Activated CD4-positive, alpha-beta T cell treated with anti-CD3 and anti-CD28 coated beads, Interleukin-2, amount 10 ng/mL, durations not matched to agents 24 days and 14 days (primary cell): ENCODE measurements around the gene AIF1L. TPM values are rescaled to one million over a fixed set of nuclear protein-coding genes. Genes with fewer than 3 reads are reported as not detected.
A peak's percentile ranks its signal among the peaks of the same experiment; 100 is the strongest.
"Not testable (repeated sequence)": the region's sequence is repeated elsewhere in the genome, so short reads cannot be mapped to it uniquely, and the experiment has no call there.

Experiments
- DNase-seq: peaks from one replicate; pipeline ENCODE4 v3.0.0; 2022
- H3K27ac Mint-ChIP-seq: one replicate; pipeline ENCODE4 v1.8.0; 2022; ENCODE audit warnings: mild to moderate bottlenecking, mixed read lengths
- H3K27me3 Mint-ChIP-seq: one replicate; pipeline ENCODE4 v1.8.0; 2022; ENCODE audit warnings: mixed read lengths
- H3K36me3 Mint-ChIP-seq: one replicate; pipeline ENCODE4 v1.8.0; 2022; ENCODE audit warnings: low read depth, mild to moderate bottlenecking, mixed read lengths
- H3K4me1 Mint-ChIP-seq: one replicate; pipeline ENCODE4 v1.8.0; 2021; ENCODE audit warnings: mixed read lengths
- H3K4me3 Mint-ChIP-seq: one replicate; pipeline ENCODE4 v1.8.0; 2022; ENCODE audit warnings: mild to moderate bottlenecking, moderate library complexity, mixed read lengths
- H3K9me3 Mint-ChIP-seq: one replicate; pipeline ENCODE4 v1.8.0; 2021; ENCODE audit warnings: mixed read lengths
- intact Hi-C: fragments of 100-400 bp; cut with micrococcal nuclease; formaldehyde crosslinking; loops from one replicate; pipeline ENCODE4 v1.15.1; 2023
- total RNA-seq: library from RNA; stranded (reverse); gene quantifications from 2 replicates; pipeline ENCODE4 v1.2.3, GENCODE V29; 2022

Gene AIF1L
- total RNA-seq, 1 donor from 2014 or later = 0.72 TPM

GRCh38 chr9:131115360-131115742 lies 19.0 kb downstream of the AIF1L start:
- H3K4me3 Mint-ChIP-seq, DNase-seq, H3K9me3 Mint-ChIP-seq, intact Hi-C loops, H3K4me1 Mint-ChIP-seq, H3K36me3 Mint-ChIP-seq, H3K27ac Mint-ChIP-seq, H3K27me3 Mint-ChIP-seq: not testable (repeated sequence)

- intact Hi-C loops = no loop called here
- H3K4me3 Mint-ChIP-seq = no peak overlapping the region
- H3K36me3 Mint-ChIP-seq = no peaks in the 10 kb centered on the region
Measured at GRCh38 chr9:131116281-131117120, 20.2 kb downstream of the AIF1L start.

GRCh38 chr9:131117121-131117761 lies 20.9 kb downstream of the AIF1L start:
- Mint-ChIP-seq H3K27me3 (peaks cover 8% of the 10 kb centered on the region), H3K27ac (no peak overlapping the region), H3K4me1 (no peaks in the 10 kb centered on the region), H3K36me3 (no peaks in the 10 kb centered on the region), H3K4me3 (no peak overlapping the region), H3K9me3 (no peaks in the 10 kb centered on the region)
- intact Hi-C loops = no loop called here
- no peak for DNase-seq

More at GRCh38 chr9:131116281-131117120, 20.2 kb downstream of the AIF1L start:
- H3K9me3 Mint-ChIP-seq = no peaks in the 10 kb centered on the region
- H3K27me3 Mint-ChIP-seq = peaks cover 8% of the 10 kb centered on the region
- H3K4me1 Mint-ChIP-seq = no peaks in the 10 kb centered on the region
- DNase-seq = no peak
- H3K27ac Mint-ChIP-seq = no peak overlapping the region

- Mint-ChIP-seq H3K27ac (no peak overlapping the region), H3K36me3 (no peaks in the 10 kb centered on the region), H3K4me1 (no peaks in the 10 kb centered on the region), H3K27me3 (peaks cover 8% of the 10 kb centered on the region), H3K4me3 (no peak overlapping the region), H3K9me3 (no peaks in the 10 kb centered on the region)
- intact Hi-C loops = no loop called here
- DNase-seq = no peak
Measured at GRCh38 chr9:131117762-131118145, 21.4 kb downstream of the AIF1L start.

GRCh38 chr9:131119600-131119999 lies 23.3 kb downstream of the AIF1L start:
- peaks cover 7% of the 10 kb centered on the region for H3K27me3 Mint-ChIP-seq
- H3K27ac Mint-ChIP-seq = no peak overlapping the region
- H3K36me3 Mint-ChIP-seq = no peaks in the 10 kb centered on the region
- peaks cover under 1% of the 10 kb centered on the region for H3K4me1 Mint-ChIP-seq
- DNase-seq = no peak
- intact Hi-C loops = no loop called here
- H3K4me3 Mint-ChIP-seq = no peak overlapping the region
- no peaks in the 10 kb centered on the region for H3K9me3 Mint-ChIP-seq

- Mint-ChIP-seq H3K4me1 (peaks cover 9% of the 10 kb centered on the region), H3K9me3 (no peaks in the 10 kb centered on the region), H3K36me3 (peaks cover 3% of the 10 kb centered on the region), H3K27ac (no peak overlapping the region), H3K27me3 (peaks cover 9% of the 10 kb centered on the region), H3K4me3 (no peak overlapping the region)
- DNase-seq = no peak
- intact Hi-C loops = loop anchor here (10.0 kb wide), 1 partner anchor 426 kb away; the partner anchor contains the start of gene EXOSC2
Measured at GRCh38 chr9:131120620-131121228, 24.4 kb downstream of the AIF1L start.

GRCh38 chr9:131121346-131121745 lies 25.0 kb downstream of the AIF1L start:
- Mint-ChIP-seq H3K27me3 (peaks cover 9% of the 10 kb centered on the region), H3K36me3 (peaks cover 6% of the 10 kb centered on the region), H3K4me1 (peaks cover 12% of the 10 kb centered on the region), H3K4me3 (no peak overlapping the region), H3K9me3 (no peaks in the 10 kb centered on the region), H3K27ac (no peak overlapping the region)
- intact Hi-C loops = loop anchor here (10.0 kb wide), 1 partner anchor 427 kb away; the partner anchor contains the start of gene EXOSC2
- no peak for DNase-seq

GRCh38 chr9:131122158-131122557 lies 25.8 kb downstream of the AIF1L start:
- Mint-ChIP-seq H3K36me3 (peaks cover 6% of the 10 kb centered on the region), H3K4me3 (no peak overlapping the region), H3K4me1 (peaks cover 12% of the 10 kb centered on the region), H3K9me3 (no peaks in the 10 kb centered on the region), H3K27me3 (peaks cover 9% of the 10 kb centered on the region), H3K27ac (no peak overlapping the region)
- intact Hi-C loops = loop anchor here (10.0 kb wide), 1 partner anchor 427 kb away; the partner anchor contains the start of gene EXOSC2
- DNase-seq = no peak

- Mint-ChIP-seq H3K4me3 (peak overlapping the region; percentile 99), H3K9me3 (no peaks in the 10 kb centered on the region), H3K27ac (peak overlapping the region; percentile 99), H3K27me3 (peaks cover 2% of the 10 kb centered on the region), H3K4me1 (peaks cover 26% of the 10 kb centered on the region), H3K36me3 (peaks cover 30% of the 10 kb centered on the region)
- DNase-seq = no peak
- intact Hi-C loops = loop anchor here (1.0 to 10.0 kb wide), 6 partner anchors 68 to 1907 kb away; partner anchors contain the start of genes EXOSC2, FAM78A, GTF3C5 and PRRC2B
Measured at GRCh38 chr9:131125038-131125287, 28.6 kb downstream of the AIF1L start.

GRCh38 chr9:131125288-131126058 lies 29.1 kb downstream of the AIF1L start, which contains the start of gene NUP214:
TSS of gene NUP214 (plus strand) at chr9:131125586. CDS start at chr9:131125705, 119 bp downstream.
- H3K27me3 Mint-ChIP-seq = peaks cover 2% of the 10 kb centered on the region
- H3K4me1 Mint-ChIP-seq = peaks cover 26% of the 10 kb centered on the region
- H3K27ac Mint-ChIP-seq = peak within 1 kb of the TSS; percentile 99
- H3K36me3 Mint-ChIP-seq = peaks cover 32% of the 10 kb centered on the region
- no peaks in the 10 kb centered on the region for H3K9me3 Mint-ChIP-seq
- peak within 1 kb of the TSS; percentile 99 for H3K4me3 Mint-ChIP-seq
- intact Hi-C loops = loop anchor here (1.0 to 10.0 kb wide), 6 partner anchors 68 to 1907 kb away; partner anchors contain the start of genes EXOSC2, FAM78A, GTF3C5 and PRRC2B
- peak; percentile 100 for DNase-seq

GRCh38 chr9:131126059-131126426 lies 29.7 kb downstream of the AIF1L start:
- Mint-ChIP-seq H3K27ac (peak overlapping the region; percentile 99), H3K36me3 (peaks cover 36% of the 10 kb centered on the region), H3K9me3 (no peaks in the 10 kb centered on the region), H3K27me3 (peaks cover 2% of the 10 kb centered on the region), H3K4me3 (peak overlapping the region; percentile 99), H3K4me1 (peaks cover 26% of the 10 kb centered on the region)
- intact Hi-C loops = loop anchor here (5.0 to 10.0 kb wide), 3 partner anchors 69 to 1906 kb away; partner anchors contain the start of genes EXOSC2 and GTF3C5
- DNase-seq = no peak

- Mint-ChIP-seq H3K9me3 (no peaks in the 10 kb centered on the region), H3K27me3 (peaks cover 2% of the 10 kb centered on the region), H3K4me1 (peaks cover 26% of the 10 kb centered on the region), H3K27ac (peak overlapping the region; percentile 1), H3K4me3 (no peak overlapping the region), H3K36me3 (peaks cover 57% of the 10 kb centered on the region)
- DNase-seq = no peak
- intact Hi-C loops = loop anchor here (5.0 to 10.0 kb wide), 3 partner anchors 72 to 1903 kb away; partner anchors contain the start of genes EXOSC2 and GTF3C5
Measured at GRCh38 chr9:131129183-131129582, 32.9 kb downstream of the AIF1L start.

- intact Hi-C loops = no loop called here
- H3K4me1 Mint-ChIP-seq = no peaks in the 10 kb centered on the region
- H3K27ac Mint-ChIP-seq = no peak overlapping the region
- no peaks in the 10 kb centered on the region for H3K9me3 Mint-ChIP-seq
- peaks cover 62% of the 10 kb centered on the region for H3K36me3 Mint-ChIP-seq
- no peaks in the 10 kb centered on the region for H3K27me3 Mint-ChIP-seq
- DNase-seq = no peak
- H3K4me3 Mint-ChIP-seq = no peak overlapping the region
Measured at GRCh38 chr9:131138676-131139075, 42.3 kb downstream of the AIF1L start.
